Measurements from ENCODE around the gene ST8SIA2. TPM values are rescaled to one million over a fixed set of nuclear protein-coding genes. Genes with fewer than 3 reads are reported as not detected.

ST8SIA2 gene
- polyA plus RNA-seq, 1 of the 3 experiments (the other 2 are of a cell fraction) = 0.05 TPM

DNA sequence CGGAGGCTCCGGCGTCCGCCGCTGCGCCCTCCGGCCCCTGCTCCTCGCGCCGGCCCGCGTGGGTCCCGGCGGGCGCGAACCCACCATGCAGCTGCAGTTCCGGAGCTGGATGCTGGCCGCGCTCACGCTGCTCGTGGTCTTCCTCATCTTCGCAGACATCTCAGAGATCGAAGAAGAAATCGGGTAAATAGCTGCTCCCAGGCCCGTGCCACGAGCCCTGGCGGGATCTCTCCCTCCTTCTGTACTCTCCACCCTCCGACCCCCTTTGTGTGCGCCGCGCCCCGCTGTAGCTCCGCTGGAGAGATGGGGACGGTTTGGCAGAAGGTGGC is 263 bp downstream of the ST8SIA2 start (continued):
- TF ChIP-seq CHD2 (IDR thresholded peaks at IDR 0.05; ENCODE audit: low read length, partially characterized antibody) = no peak
- TF ChIP-seq ELF1 (IDR thresholded peaks at IDR 0.05) = no peak
- no peak for TF ChIP-seq TCF12 (IDR thresholded peaks at IDR 0.05)
- TF ChIP-seq RXRA (IDR thresholded peaks at IDR 0.05; ENCODE audit: borderline replicate concordance, low read depth) = no peak
- TF ChIP-seq, protein P1, sequence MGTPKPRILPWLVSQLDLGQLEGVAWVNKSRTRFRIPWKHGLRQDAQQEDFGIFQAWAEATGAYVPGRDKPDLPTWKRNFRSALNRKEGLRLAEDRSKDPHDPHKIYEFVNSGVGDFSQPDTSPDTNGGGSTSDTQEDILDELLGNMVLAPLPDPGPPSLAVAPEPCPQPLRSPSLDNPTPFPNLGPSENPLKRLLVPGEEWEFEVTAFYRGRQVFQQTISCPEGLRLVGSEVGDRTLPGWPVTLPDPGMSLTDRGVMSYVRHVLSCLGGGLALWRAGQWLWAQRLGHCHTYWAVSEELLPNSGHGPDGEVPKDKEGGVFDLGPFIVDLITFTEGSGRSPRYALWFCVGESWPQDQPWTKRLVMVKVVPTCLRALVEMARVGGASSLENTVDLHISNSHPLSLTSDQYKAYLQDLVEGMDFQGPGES (IDR thresholded peaks at IDR 0.05; ENCODE audit: low read depth, low read length) = no peak
- TF ChIP-seq EP300 (IDR thresholded peaks at IDR 0.05; ENCODE audit: borderline replicate concordance in 1 of 2, low read depth in 1 of 2, low read length in 1 of 2) = no peak
- TF ChIP-seq JUND (IDR thresholded peaks at IDR 0.05) = no peak
- TF ChIP-seq, protein P2, sequence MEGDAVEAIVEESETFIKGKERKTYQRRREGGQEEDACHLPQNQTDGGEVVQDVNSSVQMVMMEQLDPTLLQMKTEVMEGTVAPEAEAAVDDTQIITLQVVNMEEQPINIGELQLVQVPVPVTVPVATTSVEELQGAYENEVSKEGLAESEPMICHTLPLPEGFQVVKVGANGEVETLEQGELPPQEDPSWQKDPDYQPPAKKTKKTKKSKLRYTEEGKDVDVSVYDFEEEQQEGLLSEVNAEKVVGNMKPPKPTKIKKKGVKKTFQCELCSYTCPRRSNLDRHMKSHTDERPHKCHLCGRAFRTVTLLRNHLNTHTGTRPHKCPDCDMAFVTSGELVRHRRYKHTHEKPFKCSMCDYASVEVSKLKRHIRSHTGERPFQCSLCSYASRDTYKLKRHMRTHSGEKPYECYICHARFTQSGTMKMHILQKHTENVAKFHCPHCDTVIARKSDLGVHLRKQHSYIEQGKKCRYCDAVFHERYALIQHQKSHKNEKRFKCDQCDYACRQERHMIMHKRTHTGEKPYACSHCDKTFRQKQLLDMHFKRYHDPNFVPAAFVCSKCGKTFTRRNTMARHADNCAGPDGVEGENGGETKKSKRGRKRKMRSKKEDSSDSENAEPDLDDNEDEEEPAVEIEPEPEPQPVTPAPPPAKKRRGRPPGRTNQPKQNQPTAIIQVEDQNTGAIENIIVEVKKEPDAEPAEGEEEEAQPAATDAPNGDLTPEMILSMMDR (IDR thresholded peaks at IDR 0.05) = no peak
- no peak for TF ChIP-seq RFX5 (IDR thresholded peaks at IDR 0.05; ENCODE audit: low read length)
- no peak for TF ChIP-seq FOSL2 (IDR thresholded peaks at IDR 0.05; ENCODE audit: borderline replicate concordance, low read depth)
- no peak for TF ChIP-seq EZH2phosphoT487 (IDR thresholded peaks at IDR 0.05; ENCODE audit: borderline replicate concordance, low read depth)

DNA sequence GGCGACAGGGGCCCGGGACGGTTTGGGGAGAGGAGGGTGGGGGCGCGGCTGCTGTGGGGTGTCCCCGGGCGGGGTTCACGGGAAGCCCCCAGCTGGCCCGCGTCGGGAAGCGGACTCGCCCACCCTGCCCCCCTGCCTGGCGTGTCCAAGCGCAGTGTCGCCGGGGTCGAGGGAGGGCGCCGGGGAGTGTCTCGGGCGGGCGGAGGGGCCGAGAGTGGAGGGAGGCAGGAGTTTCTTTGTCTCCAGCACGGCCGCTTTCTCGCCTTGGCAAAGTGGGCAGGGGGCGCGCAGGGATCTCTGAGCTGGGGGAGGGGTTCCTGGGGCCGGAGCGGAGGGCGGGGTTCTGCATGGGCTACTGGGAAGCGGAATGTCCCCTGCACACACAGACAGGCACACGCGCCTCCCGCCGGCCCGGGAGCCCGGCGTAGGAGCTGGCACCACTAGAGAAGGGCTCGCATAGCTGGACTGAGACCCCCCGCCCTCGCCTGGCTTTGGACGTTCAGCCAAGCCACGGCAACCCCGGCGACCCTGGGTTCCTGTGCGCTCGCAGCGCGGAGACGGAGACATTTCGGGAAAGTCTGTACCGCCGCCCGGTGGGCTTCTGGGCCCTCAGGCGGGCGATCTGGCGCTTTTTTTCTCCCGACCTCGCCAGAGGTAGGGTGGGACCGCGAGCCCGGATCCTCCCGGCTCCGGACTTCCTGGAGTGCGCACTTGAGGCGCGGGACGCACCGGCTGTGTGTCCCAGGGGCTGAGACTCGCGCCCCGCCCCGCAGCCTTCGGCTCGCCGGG is 822 bp downstream of the ST8SIA2 start:
- Histone ChIP-seq H3F3A (replicated peaks; ENCODE audit: insufficient read depth) (no peaks in the 10 kb centered on the region), H3K9me2 (no peaks in the 10 kb centered on the region), H3K9ac (no peak overlapping the region), H2AFZ (ENCODE audit: low read depth) (no peak overlapping the region), H3K36me3 (replicated peaks in 1 of 2; ENCODE audit: control insufficient read depth in 1 of 2, insufficient read depth in 2 of 2, low read length in 1 of 2) (no peaks in the 10 kb centered on the region), H3K79me2 (ENCODE audit: insufficient read depth) (no peaks in the 10 kb centered on the region), H3K4me1 (ENCODE audit: control insufficient read depth in 1 of 2, insufficient read depth in 2 of 2, low read depth in 1 of 2, low read length in 1 of 2) (no peaks in the 10 kb centered on the region; a peak in 1 of 4 replicates), H3K4me2 (no peak overlapping the region), H4K20me1 (ENCODE audit: insufficient read depth) (no peaks in the 10 kb centered on the region), H3K9me3 (no peaks in the 10 kb centered on the region), H3K27ac (ENCODE audit: low read depth in 2 of 2, low read length in 1 of 2) (no peak overlapping the region), H3K27me3 (ENCODE audit: insufficient read depth) (no peaks in the 10 kb centered on the region), H3K4me3 (ENCODE audit: low read depth in 2 of 2, low read length in 1 of 2) (peak overlapping the region in 1 of 2 experiments; percentile 43; a peak in 2 of 4 replicates)
- WGBS (ENCODE audit: low lambda C conversion rate) = 6% methylated on average over 30 of the region's 78 CpGs
- CTCF ChIA-PET = interaction anchor here (0.6 to 2.1 kb wide), 10 partner anchors 10 to 320 kb away, joined by 3 to 15 read pairs (median 4); no protein-coding TSS in a partner anchor
- peak; percentile 87 for DNase-seq
- POLR2A ChIA-PET = interaction anchor here (1.5 kb wide), 1 partner anchor 15 kb away, joined by 3 read pairs; no protein-coding TSS in a partner anchor
- TF ChIP-seq FOXJ3 (CRISPR knock-in tag; IDR thresholded peaks at IDR 0.05) = no peak
- TF ChIP-seq FOSL2 (IDR thresholded peaks at IDR 0.05; ENCODE audit: borderline replicate concordance, low read depth) = no peak
- no peak for TF ChIP-seq NRF1 (IDR thresholded peaks at IDR 0.05; ENCODE audit: low read depth, low read length)
- no peak for TF ChIP-seq TCF12 (IDR thresholded peaks at IDR 0.05)
- no peak for TF ChIP-seq YY1 (IDR thresholded peaks at IDR 0.05; ENCODE audit: low read depth)
- TF ChIP-seq SIN3A (IDR thresholded peaks at IDR 0.05; ENCODE audit: borderline replicate concordance, low read depth, low read length) = no peak
- TF ChIP-seq, protein P1 (IDR thresholded peaks at IDR 0.05; ENCODE audit: low read depth, low read length) = no peak
- no peak for TF ChIP-seq RXRA (IDR thresholded peaks at IDR 0.05; ENCODE audit: borderline replicate concordance, low read depth)
- TF ChIP-seq TAF1 (IDR thresholded peaks at IDR 0.05; ENCODE audit: borderline replicate concordance, low read depth, low read length) = no peak
- TF ChIP-seq, protein P3, sequence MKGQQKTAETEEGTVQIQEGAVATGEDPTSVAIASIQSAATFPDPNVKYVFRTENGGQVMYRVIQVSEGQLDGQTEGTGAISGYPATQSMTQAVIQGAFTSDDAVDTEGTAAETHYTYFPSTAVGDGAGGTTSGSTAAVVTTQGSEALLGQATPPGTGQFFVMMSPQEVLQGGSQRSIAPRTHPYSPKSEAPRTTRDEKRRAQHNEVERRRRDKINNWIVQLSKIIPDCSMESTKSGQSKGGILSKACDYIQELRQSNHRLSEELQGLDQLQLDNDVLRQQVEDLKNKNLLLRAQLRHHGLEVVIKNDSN (IDR thresholded peaks at IDR 0.05; ENCODE audit: borderline replicate concordance, low read depth) = no peak
